Skeletal muscle cell (primary cell): Measurements from ENCODE around the gene FAM89B.

Experiments used
- DNase-seq: peaks from one replicate; pipeline ENCODE4 v3.0.0-alpha.2; 2010; ENCODE audit warnings: low read depth
- H3K4me3 ChIP-seq: 2 replicates; pipeline ENCODE4 v1.5.1; 2011; ENCODE audit warnings: low read depth, mild to moderate bottlenecking, control low read depth, low read length, moderate library complexity

FAM89B gene

DNA sequence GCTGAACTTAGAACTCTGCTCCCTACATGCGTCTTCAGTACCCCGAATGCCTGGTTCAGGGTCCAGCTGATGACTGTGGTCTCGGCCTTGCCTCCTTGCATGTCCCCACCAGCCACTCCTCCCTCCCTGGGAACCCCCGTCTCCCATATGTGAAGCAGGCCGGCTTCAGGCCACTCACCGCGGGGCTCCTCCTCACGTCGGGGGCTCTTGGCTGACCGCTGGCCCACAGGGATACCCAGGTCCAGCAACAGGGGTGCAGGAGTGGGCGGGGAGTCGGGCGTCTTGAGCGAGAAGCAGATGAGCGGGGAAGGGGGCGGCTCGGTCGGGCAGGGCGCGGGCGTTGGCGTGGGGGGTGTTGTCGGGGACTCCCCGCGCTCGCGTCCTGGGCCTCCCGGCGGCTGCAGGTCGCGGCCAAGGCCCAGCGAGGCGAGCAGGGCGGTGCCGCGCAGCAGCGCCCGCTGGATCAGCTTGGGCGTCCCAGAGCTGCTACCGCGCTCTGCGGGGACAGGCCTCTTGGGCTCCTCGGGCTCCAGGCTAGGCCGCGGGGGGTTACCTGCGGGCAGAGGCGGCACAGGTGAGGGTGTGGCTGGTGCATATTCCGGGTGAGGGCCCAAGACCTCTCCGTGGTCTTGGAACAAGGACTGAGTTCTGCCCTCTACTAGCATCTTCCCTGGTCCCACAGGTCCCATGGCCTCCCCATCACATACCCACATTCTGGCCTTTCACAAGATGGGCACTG, 27.0 kb downstream of the FAM89B start:
- no peak overlapping the region for H3K4me3 ChIP-seq

DNA sequence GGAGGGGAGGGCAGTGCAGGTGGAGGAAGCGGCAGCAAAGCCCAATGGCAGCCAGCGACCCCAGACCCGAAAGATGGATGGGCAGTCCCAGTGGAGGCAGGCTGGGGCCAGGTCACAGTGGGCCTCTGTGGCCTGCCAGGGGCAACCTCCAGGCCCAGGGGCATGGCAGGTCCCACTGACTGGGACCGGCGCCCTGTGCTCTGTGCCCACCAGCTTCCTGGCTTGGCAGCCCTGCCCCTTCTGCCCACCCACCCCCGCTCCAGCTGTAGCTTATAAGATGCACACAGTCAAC, 27.6 kb downstream of the FAM89B start:
- H3K4me3 ChIP-seq = no peak overlapping the region
- DNase-seq = no peak

More for the DNA sequence above, 27.0 kb downstream of the FAM89B start:
- DNase-seq = no peak

DNA sequence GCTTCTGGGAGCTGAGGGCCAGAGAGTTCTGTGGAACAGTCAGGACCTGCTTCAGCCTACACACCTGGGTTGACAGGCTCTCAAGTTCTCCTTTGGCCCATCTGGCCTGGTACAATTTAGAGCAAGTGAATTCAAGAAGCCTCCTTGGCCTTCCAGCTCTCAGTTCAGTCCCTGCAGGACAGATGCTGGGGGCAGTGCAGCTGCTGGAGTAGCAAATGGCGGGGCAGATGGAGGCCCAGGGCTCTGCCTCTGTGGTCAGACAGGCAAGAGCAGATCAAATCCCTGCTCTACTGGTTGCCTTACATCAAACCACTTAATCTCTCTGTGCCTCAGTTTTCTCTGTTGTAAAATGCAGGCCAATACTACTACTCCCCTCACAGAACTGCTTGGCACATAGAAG, 31.9 kb downstream of the FAM89B start:
- no peak for DNase-seq
- H3K4me3 ChIP-seq = no peak overlapping the region

DNA sequence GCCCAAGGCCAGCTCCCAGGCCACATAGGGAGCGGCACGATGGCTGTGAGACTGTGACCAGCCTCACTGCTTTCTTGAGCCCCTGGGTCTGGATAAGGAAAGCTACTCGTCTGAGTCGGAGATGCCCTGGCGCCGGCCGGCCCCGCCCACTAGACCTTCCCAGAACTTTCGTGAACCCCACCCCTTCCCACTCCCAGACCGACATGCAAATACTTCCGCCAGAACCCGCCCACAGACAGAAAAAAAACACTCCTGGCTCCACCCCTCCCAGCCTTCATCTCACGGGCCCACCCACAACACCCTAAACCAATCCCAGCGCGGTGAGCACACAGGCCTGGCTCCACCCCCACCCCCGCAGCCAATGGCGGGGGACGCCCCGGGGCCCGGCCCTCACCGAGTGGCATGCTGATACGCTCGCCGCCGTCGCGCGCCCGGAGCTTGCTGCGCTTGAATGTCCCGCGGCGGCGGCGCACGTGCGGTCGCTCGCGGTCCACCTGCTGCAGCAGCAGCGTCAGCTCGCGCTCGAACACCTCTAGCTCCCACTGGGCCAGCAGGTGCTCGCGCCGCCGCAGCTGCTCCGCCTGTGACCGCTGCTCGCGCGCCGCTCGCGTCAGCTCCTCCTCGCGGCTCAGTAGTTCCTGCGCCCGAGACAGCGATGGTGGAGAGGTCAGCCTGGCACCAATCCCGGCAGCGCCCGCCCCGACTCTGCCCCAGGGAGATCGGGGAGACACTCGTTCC, 34.7 kb downstream of the FAM89B start:
- H3K4me3 ChIP-seq = peak overlapping the region; percentile 35

DNA sequence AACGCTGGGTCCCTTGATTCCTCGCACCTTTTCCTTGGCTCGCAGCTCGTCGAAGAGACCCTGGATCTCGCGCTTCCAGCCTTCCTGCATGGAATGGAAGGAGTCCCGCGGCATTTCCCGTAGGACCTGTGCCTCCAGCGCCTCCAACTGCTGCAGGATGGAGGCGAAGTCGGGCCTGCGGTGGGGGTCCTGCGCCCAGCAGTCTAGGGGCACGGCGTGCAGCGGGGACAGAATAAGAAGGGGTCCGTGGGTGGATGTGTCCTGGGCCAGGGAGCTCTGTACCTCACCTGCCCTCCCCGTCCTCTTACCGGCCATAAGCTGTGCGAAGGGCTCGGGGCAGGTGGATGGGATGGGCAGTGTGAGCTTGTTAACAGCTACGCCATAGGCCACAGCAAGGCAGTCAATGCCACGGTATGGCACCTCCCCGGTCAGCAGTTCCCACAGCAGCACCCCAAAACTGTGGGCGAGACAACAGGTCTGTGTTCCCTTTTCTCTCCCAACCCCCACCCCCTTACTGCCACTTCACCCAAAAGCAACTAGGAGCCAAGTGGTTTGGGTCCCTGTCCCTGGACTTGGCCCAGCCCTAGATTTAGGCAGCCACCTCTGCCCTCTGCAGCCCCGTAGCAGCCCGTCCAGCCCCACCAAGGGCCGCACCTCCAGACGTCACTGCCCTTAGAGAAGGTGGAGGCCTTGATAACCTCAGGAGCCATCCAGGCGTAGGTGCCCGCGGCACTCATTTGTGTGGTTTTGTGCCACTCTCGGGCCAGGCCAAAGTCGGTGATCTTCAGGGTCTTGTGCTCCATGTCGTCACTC, 35.5 kb downstream of the FAM89B start:
- no peak for DNase-seq
- peak overlapping the region; percentile 35 for H3K4me3 ChIP-seq

More for the DNA sequence above, 34.7 kb downstream of the FAM89B start:
- DNase-seq = peak; percentile 84

DNA sequence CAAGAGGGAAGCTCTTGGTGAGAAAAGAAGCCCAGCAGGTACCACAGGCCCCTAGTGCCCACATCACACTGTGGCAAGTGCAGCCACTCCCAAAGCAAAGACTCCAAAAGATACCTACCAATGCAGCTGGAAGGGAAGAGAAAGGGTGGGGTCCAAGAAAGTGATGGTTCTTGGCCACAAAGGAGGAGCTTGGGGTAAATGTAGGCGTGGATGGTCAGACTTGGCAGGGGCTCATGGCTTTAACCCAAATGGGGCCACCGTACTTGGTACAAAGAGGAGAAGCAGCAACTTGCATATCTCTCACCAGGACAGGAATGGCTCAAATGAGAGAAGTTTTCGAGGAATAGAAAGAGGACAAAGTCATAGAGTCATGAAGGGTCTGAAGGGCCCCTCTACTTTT, 36.9 kb downstream of the FAM89B start:
- DNase-seq = no peak
- H3K4me3 ChIP-seq = no peak overlapping the region

DNA sequence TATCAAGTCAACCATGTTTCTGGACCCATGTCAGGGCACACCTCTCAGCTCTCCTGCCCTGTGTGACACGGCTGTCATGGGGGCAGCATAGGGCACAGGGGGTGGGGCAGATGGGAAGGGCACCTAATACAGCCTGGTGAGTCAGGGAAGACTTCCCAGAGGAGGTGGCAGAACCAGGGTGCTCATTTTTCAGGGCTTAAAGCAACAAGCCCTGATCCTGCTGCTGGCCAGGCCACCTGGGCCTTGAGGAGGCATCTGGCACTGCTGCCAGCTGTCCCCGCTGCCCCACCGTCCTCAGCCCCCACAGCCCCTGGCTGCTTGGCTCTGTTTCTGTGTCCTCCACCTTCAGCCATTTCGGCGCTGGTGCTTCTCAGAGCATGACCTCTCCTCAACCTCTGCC, 37.3 kb downstream of the FAM89B start:
- no peak for DNase-seq
- no peak overlapping the region for H3K4me3 ChIP-seq

DNA sequence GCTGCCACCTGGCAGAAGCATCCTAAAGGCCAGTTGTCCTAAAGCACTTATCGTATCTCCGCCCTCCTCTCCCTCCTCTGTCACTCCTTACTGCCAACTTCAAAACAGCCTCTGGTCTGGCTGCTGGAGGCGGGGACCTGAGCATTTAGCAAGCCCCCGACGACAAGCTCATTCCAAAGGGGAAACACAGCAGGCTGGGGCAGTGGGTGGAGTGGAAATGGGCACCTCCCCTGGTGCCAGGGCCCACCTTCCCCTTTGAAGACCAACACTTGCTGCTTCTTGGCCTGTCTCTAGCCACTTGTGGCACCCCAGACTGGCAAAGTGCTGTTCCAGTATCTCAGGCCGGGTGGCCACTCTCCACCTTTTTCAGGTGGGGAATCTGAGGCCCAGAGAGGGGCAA, 38.1 kb downstream of the FAM89B start:
- DNase-seq = no peak
- no peak overlapping the region for H3K4me3 ChIP-seq

DNA sequence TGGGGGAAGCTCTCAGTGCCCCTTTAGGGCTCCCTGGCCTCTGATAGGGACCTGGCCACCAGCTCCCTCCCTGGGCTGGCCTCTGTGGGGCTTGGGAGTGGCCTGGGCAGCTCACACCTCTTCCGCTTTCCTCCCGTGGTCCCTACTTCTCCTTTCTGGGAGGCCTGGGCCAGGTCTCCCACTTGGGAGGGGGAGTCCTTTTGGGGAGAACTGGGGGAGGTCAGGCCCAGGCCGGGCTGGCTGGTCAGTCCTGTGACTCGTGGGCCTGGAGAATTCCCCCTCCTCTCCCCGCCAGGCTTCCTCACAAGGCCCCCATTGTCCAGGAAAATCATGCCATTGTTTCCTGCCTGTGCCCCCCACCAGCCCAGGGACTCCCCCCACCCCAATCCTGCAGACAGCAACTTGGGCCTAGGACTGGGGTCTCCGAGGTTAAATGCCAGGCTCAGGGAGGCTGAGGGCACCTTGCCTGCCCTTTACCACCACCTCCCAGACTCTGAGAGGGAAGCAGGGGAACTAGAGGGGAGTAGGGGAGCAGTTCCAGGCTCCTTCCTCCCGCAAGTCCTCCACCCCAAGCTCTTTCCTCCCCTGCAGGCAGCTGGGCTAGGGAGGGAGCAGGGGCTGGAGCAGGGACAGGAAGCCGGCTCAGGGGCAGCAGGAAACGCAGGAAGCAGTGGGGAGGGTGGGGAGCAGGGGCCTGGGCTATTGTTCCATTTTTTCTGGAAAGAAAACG, 38.9 kb downstream of the FAM89B start:
- H3K4me3 ChIP-seq = peak overlapping the region; percentile 62
- no peak for DNase-seq

DNA sequence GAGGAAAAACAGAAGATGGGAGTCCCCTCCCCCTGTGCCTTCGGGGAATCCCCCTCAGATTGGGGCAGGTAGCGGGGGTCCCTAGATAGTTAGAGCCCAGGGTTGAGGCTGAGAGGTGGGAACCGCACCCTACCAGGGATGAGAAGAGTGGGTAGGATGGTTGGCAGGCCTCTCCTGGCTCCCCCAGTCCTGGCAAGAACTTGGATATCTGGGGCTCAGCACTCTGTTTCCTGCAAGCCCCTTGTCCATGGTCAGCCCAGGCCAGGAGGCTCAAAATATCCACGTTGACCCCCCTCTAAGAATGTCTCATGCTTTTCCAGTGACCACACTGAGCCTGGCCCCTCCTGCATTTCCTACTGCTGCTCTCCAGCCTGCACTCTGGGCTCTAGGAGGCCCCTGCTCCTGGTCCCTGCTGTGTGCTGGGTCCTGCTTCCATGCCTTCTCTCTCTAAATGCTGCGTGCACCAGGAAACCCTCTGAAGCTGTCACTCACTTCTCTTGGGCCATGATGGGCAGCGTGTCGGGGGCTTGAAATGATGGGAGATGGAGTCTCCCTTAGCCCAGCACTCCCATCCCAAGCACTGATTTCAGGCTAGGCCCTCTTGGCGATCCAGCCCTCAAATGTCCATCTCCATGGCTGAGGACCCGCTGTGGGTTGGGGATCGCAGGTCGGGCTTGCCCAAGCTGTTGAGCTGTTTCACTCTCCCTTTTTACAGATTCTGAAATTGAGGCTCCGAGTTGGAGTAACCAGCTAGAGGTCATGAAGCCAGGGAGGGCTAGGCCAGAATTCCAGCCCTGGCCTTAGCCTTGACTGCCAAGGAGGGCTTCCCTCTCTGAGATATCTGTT, 39.6 kb downstream of the FAM89B start:
- H3K4me3 ChIP-seq = peak overlapping the region; percentile 62
- no peak for DNase-seq

DNA sequence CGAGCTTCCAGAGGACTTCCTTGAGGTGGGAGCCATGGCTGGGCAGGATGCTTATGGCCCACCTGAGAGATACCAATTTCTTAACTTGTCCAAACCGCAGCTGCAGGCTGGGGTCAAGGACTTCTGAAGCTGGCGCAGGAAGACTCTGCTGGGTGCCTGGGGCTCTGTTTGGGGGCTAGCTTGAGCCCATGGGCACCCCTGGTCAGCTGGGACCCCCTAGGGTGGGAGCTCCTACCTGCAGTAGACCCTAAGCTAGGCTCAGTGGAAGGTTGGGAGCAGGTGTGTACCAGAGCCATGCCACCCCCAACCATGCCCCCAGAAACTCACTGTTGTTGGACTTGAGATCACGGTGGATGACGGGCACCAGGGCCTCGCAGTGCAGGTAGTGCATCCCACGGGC, 40.4 kb downstream of the FAM89B start:
- peak overlapping the region; percentile 62 for H3K4me3 ChIP-seq
- DNase-seq = no peak

DNA sequence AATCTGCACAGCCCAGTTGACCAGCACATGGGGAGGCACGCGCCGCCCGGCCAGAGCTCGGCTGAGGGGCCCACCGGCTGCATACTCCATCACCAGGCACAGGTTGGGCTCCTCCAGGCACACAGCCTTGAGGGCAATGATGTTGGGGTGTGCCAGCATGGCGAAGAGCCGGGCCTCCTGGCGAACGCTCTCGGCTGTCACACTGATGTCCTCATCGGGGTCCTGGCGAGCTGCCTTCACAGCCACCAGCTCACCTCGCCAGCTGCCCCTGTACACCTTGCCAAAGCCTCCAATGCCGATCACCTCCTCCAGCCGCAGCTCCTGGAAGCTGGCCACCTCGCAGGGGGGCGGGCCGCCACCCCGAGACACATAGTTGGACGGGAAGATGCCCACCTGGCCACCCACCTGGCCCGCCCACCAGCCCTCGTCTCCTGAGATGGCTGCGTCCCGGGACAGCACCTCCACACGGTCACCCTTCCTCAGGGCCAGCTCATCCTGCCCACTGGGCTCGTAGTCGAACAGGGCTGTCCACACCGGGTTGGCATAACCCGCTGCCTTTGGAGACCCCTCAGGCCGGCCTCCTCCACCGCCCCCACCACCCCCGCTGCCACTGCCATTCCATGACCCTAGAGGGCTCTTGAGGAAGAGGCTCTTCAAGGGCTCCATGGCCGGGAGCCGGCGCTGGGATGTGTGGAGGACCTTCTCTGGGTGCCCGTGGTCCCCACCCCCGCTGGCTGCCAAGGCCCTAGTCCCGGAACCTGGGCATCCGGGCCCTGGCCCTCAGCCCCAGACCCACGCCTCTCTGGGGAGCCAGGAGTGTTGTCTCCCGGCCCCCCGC, 41.0 kb downstream of the FAM89B start:
- peak overlapping the region; percentile 62 for H3K4me3 ChIP-seq
- DNase-seq = no peak

DNA sequence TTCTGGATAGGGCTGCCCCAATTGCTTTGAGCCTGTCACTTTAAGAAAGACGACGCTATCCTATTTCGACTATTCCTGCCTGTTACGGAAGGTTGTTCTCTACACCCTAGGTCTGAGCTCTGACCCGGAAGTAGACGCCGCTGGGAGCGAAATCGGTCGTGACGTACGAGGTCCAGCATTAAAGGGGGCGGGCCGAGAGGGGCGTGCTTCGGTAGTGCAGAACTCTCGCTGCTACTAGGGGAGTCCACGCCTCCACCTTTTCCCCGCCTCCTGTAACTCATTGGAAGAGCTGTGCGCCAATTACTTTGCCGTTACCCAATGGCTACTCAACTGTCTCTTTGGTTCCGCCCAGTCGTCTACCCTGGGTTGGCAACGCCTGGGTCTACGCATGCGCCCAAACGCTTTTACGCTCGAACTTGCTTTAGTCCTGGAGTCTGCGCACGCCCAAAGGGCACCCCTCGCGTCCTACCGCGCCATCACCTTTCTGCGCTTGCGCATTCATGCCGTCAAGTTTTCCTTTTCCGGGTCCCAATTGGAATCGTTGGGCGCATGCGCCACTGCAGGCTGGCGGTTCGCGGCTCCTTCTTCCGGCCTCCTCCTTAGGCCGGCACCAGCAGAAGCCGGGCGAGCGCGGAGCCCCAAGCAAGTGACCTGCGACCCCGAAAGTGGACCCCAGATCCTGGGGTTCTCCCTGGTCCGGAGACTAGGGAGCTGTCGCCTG, 43.1 kb downstream of the FAM89B start, which contains the start of gene PCNX3:
Gene PCNX3 (plus strand): TSS at position 548 of the 721 bp plus-strand sequence. CDS start 536 bp downstream, outside the sequence.
- peak within 1 kb of the TSS; percentile 83 for H3K4me3 ChIP-seq

DNA sequence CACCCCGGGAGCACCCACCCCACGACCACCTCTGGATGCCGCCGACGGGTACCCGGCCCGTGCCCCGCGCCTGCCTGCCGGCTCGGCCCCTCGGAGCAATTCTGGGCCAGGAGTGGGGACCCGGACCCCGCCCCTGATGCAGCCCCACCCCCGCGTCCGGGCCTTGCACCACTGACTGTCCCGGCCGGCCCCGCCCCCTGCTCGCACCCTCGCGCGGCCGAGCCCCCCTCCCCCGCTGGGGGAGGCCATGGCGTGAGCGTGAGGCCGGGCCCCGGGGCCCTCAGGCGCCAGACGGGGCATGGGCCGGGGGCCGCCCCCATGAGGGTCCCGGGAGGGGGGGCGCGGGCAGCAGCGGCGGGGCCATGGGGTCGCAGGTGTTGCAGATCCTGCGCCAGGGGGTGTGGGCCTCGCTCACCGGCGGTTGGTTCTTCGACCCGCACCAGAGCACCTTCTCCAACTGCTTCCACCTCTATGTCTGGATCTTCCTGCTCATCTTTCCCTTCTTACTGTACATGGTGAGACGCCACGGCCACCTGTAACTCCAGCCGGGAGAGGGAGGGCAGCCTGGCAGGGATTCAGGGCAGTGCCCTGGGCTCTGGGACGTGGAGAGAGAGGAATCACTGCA, 43.7 kb downstream of the FAM89B start:
- DNase-seq = no peak
- H3K4me3 ChIP-seq = peak overlapping the region; percentile 83

More for the DNA sequence above, 43.1 kb downstream of the FAM89B start, which contains the start of gene PCNX3:
- DNase-seq = peak; percentile 99

DNA sequence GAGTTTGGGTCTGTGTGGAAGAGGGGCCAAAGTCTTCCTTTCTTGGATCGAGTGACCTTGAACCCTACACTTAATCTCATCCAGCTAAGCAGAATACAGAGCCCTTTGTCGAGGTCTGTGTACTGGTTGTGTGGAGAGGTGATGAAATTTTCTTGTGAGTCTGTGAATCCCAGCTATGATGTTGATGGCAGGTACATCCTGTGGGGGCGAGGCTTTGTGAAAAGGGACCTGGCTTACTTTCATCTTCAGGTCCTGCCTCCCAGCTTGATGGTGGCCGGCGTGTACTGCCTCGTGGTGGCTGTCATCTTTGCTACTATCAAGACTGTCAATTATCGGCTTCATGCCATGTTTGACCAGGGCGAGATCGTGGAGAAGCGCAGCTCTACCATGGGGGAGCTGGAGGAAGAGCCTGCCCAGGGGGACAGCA, 44.2 kb downstream of the FAM89B start:
- no peak for DNase-seq
- H3K4me3 ChIP-seq = peak overlapping the region; percentile 83

DNA sequence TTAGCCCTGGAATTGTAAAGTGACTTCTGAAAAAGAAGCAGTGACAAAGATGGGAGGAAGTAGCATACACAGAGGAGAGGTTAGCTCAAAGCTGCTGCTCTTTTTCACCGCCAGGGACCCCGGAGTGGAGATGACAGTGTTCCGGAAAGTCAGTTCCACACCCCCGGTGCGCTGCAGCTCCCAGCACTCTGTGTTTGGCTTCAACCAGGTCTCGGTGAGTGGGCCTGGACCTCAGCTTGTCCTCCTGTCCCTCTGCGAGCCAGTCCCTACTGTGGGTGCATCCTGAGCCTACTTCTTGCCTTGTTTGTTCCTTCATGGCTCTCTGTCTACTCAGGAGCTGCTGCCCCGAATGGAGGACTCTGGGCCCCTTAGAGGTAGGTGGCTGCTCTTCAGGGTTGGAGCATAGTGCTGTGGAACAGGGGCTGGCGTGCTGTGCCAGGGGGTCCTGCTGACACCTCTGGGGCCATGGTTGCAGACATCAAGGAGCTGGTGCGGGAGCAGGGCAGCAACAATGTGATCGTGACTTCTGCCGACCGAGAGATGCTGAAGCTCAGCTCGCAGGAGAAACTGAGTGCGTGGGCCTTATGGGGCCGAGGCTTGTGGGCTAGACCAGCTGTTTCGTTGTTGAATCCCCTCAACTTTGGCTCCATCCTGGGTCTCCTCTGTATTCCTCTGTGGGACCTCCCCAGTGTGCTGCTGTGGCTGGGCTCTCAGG, 45.0 kb downstream of the FAM89B start:
- DNase-seq = no peak
- H3K4me3 ChIP-seq = no peak overlapping the region
